Stimulated activated CD4-positive, alpha-beta T cell treated with anti-CD3 and anti-CD28 coated beads, Interleukin-4, amount 100 ng/mL, for 4 hours (primary cell): Measurements from ENCODE around the gene PTPRK.

Source experiments
- DNase-seq, 2 experiments: peaks; one replicate each; pipeline ENCODE4 v3.0.0-alpha.2; 2020

PTPRK gene

GRCh38 chr6:128515550-128516513 lies 4.6 kb downstream of the PTPRK start:
- DNase-seq = no peak

DNA sequence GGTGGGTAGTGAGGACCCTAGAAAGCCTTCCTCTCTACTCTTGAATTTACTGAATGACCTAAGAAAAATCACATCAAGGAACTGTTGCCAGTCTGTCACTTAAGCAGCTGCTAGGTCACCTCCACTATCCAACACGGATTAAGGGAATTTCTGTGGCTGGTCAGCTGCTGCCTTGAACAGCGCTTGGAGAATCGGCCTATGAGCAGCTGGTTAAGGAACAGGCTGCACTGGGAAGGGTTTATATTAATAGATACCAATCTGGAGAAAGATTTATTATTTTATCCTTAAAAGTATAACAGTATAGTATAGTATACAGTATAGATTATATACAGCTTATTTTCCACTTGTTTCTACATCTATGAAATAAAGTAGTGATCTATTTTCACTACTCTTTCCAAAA lies 6.5 kb downstream of the PTPRK start:
- DNase-seq = no peak

- no peak for DNase-seq
Observed at GRCh38 chr6:128512296-128512695, 8.1 kb downstream of the PTPRK start.

- no peak for DNase-seq
Observed at GRCh38 chr6:128511506-128511905, 8.9 kb downstream of the PTPRK start.

- DNase-seq = no peak
Observed at GRCh38 chr6:128509709-128510108, 10.7 kb downstream of the PTPRK start.

- no peak for DNase-seq
Observed at GRCh38 chr6:128508588-128509296, 11.7 kb downstream of the PTPRK start.

DNA sequence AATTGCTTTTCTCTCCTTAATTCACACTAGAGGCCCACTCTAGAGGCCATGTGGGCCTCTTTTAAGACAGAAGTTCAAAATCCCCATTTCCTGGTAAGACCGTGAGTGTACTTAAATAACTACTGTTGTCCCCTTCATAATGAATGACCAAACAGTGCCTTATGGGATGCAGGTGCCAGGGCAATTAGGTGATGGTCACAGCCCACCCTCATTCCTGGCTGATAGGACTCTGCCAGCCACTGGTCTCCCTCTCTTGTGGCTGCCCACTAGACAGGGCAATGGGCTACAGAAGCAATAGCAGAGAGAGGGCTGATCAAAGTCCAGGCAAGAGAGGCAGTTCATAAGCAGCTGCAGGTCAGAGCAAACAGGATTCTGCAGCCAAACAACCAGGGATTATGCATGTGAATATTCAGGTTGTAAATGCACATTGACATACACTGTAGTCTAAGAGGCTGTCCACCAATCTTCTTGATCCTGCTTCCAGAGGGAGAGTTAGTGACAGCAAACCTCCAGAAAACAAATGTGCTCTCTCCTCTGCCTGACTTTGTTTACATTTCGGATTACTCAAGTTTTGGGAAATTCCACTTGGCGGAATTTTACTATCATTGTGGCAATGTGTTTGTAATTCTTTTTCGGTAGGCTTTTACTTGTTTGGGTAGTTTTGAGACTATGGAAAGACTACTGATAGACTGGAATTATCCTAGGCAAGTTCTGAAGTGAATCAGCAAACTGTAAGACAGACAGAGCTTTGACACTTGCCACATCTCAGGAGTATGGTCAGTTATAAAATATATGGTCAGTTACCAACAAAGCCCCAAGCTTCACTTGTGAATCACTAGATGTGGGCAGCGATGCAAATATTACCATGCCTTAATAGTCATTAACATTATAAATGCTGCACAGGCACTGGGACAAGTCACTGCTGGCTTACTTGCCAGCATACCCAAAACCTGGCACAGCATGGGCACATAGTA lies 12.8 kb downstream of the PTPRK start:
- DNase-seq = no peak

DNA sequence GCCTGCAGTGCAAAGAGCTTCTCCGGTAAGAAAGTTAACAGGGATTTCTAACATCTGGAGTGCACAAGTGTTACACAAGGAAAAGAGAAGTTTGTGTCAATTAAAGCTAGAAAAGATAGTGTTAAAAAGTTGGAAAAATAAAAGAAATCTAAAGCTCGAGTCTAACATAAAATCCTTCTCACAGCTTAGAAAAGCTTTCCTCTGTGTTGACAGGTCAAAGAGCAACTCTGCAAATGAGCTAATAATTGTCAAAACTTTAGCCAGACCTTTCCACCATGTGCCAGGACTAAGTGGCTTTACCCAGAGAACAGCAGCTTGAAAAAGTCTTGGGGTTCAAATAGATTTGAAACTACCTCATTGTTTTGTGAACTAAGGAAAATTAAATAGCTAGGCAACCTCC lies 14.8 kb downstream of the PTPRK start:
- DNase-seq = no peak

DNA sequence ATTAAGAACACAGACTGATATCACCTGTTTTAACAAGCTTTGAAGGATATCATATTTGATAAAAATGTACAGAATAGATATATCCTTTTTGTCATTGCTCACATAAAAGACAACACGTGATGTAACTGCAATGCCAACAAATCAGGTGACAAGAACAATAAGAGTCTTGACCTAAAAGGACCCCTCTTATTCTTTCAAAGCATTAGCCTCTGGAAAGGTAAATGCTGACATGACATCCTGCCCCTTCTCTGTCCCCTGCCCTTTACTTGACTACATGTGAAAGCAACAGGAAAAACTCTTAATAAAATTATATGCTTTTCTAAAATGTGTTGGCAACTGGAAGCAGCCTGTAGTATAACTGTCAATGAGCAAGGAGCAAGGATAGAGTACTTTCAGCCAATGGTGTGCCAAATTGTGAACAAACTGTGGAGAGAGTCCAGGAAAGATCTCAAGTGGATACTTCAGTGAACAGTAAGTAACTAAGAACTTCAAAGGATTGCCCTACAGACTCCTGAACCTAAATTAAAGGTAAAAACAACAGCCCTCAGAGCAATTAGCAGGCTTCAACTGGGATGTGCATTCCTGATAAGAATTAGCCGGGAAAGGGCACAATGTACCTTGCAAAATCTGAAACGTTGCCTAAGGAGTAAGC lies 16.3 kb downstream of the PTPRK start:
- DNase-seq = no peak

- DNase-seq = no peak
Observed at GRCh38 chr6:128500749-128501600, 19.4 kb downstream of the PTPRK start.

GRCh38 chr6:128500014-128500413 lies 20.4 kb downstream of the PTPRK start:
- no peak for DNase-seq

DNA sequence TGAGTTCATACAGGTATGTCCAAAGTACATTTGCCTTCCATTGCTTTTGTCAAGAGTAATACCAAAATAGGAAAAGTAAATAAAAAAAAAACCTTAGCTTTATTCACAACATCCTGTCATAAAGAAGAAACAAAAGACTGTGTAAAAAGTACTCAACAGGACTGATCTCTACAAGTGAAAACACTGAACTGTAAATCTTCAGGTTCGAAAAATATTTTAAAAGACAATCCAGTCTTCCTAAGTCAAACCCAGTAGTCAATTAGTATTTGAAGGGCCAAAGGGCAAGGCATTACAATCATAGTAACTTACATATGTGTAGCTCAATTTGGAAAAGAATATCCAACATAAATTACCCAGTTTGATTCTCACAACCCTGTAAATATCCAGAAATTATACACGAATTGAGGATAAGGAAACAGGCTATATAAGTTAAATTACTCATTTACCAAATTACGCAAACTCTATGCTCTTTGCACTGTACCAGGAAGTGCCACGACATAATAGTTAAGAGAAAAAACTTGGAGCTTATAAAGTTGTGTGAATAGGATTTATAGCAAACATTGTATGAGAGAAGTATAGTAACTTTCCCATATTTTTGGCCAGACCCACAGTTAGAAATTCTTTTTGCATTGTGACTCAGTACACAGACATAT lies 21.2 kb downstream of the PTPRK start:
- no peak for DNase-seq

DNA sequence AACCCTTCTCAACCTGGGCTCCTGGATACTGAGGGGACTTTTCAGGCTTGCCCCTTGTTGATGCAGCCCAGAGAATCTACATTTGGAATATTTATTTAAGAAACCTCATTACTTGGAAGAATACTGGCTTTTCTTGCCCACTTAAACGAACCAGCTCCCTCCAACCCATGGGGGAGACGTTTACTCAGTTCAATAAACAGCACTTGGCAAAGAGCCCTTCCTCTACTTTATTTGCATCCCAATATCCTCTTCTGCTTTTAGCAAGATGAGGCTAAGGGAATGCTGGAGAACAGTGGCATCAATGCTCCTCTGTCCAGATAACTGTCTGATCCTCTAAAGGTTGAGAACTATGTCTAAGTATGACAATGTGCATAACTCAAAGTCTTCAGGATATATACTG lies 22.2 kb downstream of the PTPRK start:
- DNase-seq = no peak

- no peak for DNase-seq
Observed at GRCh38 chr6:128495536-128496333, 24.7 kb downstream of the PTPRK start.

DNA sequence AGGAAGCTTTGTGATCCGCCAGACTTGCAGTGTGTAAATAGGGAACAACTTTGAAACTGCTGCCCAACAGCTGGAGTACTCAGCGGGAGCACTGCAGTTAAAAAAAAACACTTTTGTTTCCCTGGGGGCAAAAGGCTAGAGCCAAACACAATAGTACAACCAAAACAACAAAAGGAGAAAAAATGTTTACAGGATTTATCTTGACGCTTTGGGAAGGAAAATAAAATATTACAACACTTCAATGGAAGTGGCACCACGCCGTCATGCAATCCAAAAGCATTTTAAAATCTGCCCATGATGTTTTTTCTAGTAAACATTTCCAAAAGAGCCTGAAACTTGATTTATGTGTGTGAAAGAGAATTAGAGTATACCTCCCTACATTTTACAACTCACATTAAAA lies 26.0 kb downstream of the PTPRK start:
- DNase-seq = no peak

DNA sequence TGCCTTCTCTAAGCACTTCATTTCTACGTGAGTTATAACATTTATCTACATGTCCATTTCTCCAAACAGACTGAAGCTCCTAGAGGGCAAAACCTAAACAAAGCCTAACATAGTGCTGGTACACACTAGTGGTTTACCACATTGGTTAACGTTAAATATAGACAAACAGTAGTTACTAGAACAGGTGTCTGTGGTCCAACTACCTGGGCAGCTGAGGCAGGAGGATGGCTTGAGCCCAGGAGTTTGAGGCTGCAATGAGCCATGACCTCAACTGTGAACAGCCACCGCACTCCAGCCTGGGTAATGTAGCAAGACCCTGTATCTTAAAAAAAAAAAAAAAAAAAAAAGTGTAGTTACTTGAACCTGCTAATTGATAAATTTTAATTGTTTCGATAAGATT lies 26.5 kb downstream of the PTPRK start:
- DNase-seq = no peak

DNA sequence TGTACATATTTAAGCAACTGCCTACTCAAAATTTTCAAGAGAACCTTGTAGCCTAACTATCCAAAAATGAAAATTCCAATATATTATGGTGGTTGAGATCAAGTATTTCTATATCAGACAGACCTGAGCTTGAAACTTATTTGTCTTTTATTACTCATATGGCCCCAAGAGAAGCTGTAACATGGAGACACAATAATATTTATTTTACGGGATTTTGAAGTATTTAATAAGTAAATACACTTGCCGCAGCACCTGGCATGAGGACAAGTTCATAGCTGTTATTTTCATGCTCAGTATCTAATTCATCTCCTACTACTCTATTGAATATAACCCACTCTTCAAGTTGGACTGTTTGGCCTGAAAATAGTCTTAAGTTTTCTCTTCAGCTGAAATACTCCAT lies 28.0 kb downstream of the PTPRK start:
- no peak for DNase-seq

DNA sequence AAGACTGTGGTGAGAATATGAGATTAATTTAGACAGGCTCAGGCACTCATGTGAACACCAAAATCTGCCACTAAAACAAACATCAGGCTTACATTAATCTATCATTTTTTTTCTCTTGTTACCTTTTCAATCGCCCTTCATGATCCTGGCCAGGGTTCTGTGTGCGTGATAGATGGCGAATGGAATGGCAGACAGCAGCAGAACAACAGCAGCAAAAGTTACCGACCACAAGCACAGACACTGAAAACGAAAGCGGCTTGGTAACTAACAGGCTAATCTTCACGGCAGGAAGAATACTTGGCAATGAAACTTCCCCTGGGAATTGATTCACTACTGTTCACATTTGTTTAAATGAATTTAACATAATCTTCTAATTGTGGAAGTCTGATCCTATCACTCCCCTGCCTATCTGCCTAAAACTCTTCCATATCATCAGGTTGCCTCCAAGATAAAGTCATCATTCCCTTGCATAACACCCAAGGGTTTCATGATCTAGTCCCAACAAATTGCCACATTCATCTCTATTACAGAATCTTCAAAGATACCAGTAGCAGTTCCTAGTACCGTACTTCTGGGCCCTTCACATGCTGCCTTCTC lies 28.7 kb downstream of the PTPRK start:
- no peak for DNase-seq

GRCh38 chr6:128491100-128491581 lies 29.3 kb downstream of the PTPRK start:
- no peak for DNase-seq
